GM15510 (cell line): ENCODE results near the gene MUC22.

Experiments used
- POLR2A ChIP-seq: IDR thresholded peaks from 3 replicates; pipeline ENCODE4 v1.6.1; 2011; ENCODE audit warnings: borderline replicate concordance; ENCODE audit not compliant: insufficient read length; ENCODE audit errors: extremely low read depth

MUC22 gene

DNA sequence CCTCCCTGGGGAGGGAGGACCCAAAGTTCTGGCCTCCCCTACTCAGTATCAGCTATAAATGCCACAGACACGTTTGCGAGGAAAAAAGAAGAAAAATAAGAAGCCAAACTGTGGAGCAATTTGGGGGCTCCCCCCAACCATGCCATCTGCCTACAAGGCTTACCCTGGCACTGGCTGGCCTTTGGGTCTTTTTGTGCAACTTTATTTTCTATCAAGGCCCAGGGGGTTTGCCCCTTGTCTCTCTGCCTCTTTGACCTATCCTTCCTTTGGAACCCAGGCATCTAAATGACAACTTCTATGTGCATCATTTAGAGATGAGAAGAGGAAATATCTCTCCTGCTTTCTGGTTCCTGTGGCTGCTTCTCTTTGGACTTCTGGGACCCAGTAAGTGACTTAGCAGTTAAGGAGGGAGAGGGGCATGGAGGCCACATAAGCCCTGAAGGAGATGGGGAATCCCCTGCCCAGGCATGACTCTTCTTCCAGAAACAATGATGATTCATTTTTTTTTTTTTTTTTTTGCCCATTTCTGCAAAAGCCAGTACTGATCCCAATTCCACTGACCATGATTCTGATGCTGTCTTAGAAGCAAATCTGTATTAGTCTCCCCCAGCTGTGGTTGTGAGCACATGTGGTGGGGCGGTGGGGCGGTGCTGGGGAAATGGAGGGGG is at the start of gene MUC22:
Gene MUC22, plus strand, starts transcription at position 82 of the 668 bp plus-strand sequence. Its CDS starts 233 bp downstream, at position 315.
- TF ChIP-seq POLR2A: no peak

GRCh38 chr6:30960907-30961673 is 49.2 kb upstream of the MUC22 start:
- no peak for TF ChIP-seq POLR2A

- TF ChIP-seq POLR2A: no peak
Measured at GRCh38 chr6:30962716-30963115, 47.6 kb upstream of the MUC22 start.

DNA sequence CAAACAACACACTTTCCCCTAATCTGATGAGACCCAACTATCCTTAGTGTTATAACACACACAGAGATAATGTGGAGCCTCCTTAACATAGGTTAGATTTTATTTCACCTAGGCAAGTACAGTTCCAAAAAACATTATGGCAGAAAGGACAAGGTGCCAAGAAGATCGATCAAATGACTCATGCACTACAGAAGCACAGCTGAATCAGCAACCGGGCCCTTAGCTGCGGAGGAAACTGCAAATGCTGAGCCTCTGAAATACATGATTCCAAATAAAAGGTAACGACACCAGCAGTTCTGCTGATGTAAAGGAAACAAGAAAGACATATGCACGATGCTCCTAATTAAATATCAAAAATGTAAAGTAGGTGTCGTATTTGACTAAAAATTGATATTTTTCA is 46.6 kb upstream of the MUC22 start:
- TF ChIP-seq POLR2A: no peak

GRCh38 chr6:30964075-30964474 is 46.2 kb upstream of the MUC22 start:
- no peak for TF ChIP-seq POLR2A

GRCh38 chr6:30965140-30965601 is 45.1 kb upstream of the MUC22 start:
- TF ChIP-seq POLR2A: no peak

DNA sequence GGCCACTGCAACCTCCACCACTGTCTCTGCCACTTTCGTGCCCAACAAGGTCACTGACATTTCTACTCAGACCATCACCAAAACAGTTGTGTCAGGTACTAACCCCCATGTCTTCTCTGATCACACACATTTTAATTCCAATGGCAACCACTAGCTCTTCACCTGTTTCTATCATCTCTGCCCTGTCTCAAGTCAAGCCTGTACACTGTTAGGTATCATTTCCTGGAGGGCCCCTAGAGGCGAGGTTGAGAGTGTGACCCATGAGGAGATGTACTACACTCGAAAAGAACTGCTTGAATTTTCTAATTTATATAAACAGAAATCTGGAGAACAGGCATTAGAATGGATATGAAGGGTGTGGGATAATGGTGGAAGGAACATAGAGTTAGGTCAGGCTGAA is 44.1 kb upstream of the MUC22 start:
- no peak for TF ChIP-seq POLR2A

- no peak for TF ChIP-seq POLR2A
Measured at GRCh38 chr6:30970946-30971345, 39.3 kb upstream of the MUC22 start.

DNA sequence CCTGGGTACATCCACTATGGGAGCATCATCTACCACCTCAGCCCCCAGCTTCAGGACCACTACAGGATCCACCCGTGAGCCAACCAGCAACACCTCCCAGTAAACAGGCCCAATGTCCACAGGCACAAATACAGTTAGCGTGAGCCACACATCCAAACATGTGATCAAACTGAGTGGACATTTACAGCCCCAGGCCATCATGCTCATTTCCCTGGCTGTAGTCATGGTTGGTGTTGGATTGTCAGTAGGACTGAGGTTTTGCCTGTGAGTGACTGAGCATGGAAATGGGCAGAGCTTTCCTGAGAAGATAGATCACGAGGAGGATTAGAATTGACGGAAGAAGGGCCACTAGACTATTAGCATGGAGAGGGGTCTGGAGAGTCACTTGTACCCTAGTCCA is 37.5 kb upstream of the MUC22 start:
- no peak for TF ChIP-seq POLR2A

GRCh38 chr6:30974490-30975252 is 35.6 kb upstream of the MUC22 start:
- no peak for TF ChIP-seq POLR2A

DNA sequence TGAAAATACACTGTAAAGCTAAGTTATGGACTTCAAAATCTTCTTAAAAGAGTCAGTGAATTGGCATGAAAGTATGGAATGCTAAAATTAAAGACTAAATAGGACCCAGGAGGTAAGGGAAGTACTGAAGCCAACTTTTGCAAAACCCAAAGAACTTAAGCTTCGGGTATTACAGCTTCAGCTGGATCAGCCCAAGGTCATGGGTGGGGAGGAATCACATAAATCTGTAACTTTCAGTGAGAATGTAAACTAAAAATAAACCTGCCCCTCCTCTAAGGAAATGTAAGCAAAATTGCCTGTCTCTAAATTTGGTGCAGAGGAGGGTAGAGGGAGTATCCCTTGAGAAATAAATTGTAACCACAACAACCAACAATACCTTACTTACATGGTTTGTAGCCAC is 31.1 kb upstream of the MUC22 start:
- TF ChIP-seq POLR2A: no peak

DNA sequence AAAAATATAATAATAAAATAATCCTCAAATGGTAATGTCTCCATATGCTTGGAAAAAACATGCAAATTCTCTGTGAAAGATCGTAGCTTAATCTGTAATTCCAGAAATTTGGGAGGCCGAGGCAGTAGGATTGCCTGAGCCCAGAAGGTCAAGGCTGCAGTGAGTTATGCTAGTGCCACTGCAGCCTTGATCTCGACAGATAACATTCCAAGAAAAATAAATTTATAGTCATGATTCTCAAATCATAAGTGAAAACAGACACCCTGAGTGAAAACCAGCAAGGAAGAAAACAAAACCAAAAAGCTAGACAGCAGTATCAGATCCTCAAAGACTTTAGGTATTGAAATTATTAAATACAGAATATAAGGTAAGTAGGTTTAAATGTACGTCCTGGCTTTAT is 30.6 kb upstream of the MUC22 start:
- TF ChIP-seq POLR2A: no peak

- TF ChIP-seq POLR2A: no peak
Measured at GRCh38 chr6:30981942-30982772, 28.1 kb upstream of the MUC22 start.

GRCh38 chr6:30983439-30983838 is 26.8 kb upstream of the MUC22 start, which contains the start of gene MUC21:
Gene MUC21 (plus strand): TSS chr6:30983718. CDS start chr6:30983959, 241 bp downstream.
- TF ChIP-seq POLR2A: no peak
